NCI-H146 treated with DMSO at 0.1 percent for 48 hours (cell line): ENCODE data around the gene TMEM178B.

Experiments used
- DNase-seq: peaks from one replicate; lab custom pipeline; 2025; ENCODE audit not compliant: unreplicated experiment; lab: John Stamatoyannopoulos, UW

The TMEM178B gene

GRCh38 chr7:141349804-141350203 lies 275.9 kb downstream of the TMEM178B start:
- DNase-seq, result no peak

- no peak for DNase-seq
Observed at GRCh38 chr7:141351175-141351574, 277.3 kb downstream of the TMEM178B start.

GRCh38 chr7:141352955-141353354 lies 279.1 kb downstream of the TMEM178B start:
- DNase-seq, result no peak

GRCh38 chr7:141354251-141354650 lies 280.4 kb downstream of the TMEM178B start:
- DNase-seq, result no peak

GRCh38 chr7:141355032-141355431 lies 281.2 kb downstream of the TMEM178B start:
- no peak for DNase-seq

GRCh38 chr7:141356161-141356560 lies 282.3 kb downstream of the TMEM178B start:
- no peak for DNase-seq

- no peak for DNase-seq
Observed at GRCh38 chr7:141358386-141358785, 284.5 kb downstream of the TMEM178B start.

GRCh38 chr7:141359262-141359661 lies 285.4 kb downstream of the TMEM178B start:
- peak; percentile 96 for DNase-seq

- DNase-seq, result no peak
Observed at GRCh38 chr7:141359740-141360415, 286.0 kb downstream of the TMEM178B start.

- DNase-seq, result no peak
Observed at GRCh38 chr7:141360416-141360760, 286.5 kb downstream of the TMEM178B start.

- no peak for DNase-seq
Observed at GRCh38 chr7:141360803-141361202, 286.9 kb downstream of the TMEM178B start.

GRCh38 chr7:141361479-141361878 lies 287.6 kb downstream of the TMEM178B start:
- DNase-seq, result no peak

GRCh38 chr7:141361960-141362359 lies 288.1 kb downstream of the TMEM178B start:
- no peak for DNase-seq

- DNase-seq, result no peak
Observed at GRCh38 chr7:141362580-141363435, 288.9 kb downstream of the TMEM178B start.

GRCh38 chr7:141363748-141364147 lies 289.9 kb downstream of the TMEM178B start:
- no peak for DNase-seq

GRCh38 chr7:141366091-141366621 lies 292.3 kb downstream of the TMEM178B start:
- no peak for DNase-seq

- no peak for DNase-seq
Observed at GRCh38 chr7:141369422-141369821, 295.6 kb downstream of the TMEM178B start.

GRCh38 chr7:141370178-141370577 lies 296.3 kb downstream of the TMEM178B start:
- DNase-seq, result no peak

- DNase-seq, result no peak
Observed at GRCh38 chr7:141370650-141371049, 296.8 kb downstream of the TMEM178B start.

- DNase-seq, result no peak
Observed at GRCh38 chr7:141374425-141374824, 300.6 kb downstream of the TMEM178B start.

GRCh38 chr7:141375442-141375841 lies 301.6 kb downstream of the TMEM178B start:
- no peak for DNase-seq

- DNase-seq, result no peak
Observed at GRCh38 chr7:141377906-141378305, 304.0 kb downstream of the TMEM178B start.
